Panc1 (cell line): ENCODE results near the gene PIPOX.

Experiments
- CTCF ChIP-seq: fragments of 450-650 bp; IDR thresholded peaks from 2 replicates; pipeline ENCODE4 v1.5.1; 2017; ENCODE audit warnings: mild to moderate bottlenecking
- POLR2AphosphoS5 ChIP-seq: IDR thresholded peaks from 2 replicates; pipeline ENCODE4 v1.6.1; 2012; ENCODE audit warnings: mild to moderate bottlenecking, low read depth, low read length, moderate library complexity
- SIN3A ChIP-seq: IDR thresholded peaks from 2 replicates; pipeline ENCODE4 v1.6.1; 2012; ENCODE audit warnings: low read depth, mild to moderate bottlenecking, low read length, moderate library complexity, borderline replicate concordance; ENCODE audit not compliant: insufficient read depth
- TCF7L2 ChIP-seq: IDR thresholded peaks from 2 replicates; pipeline ENCODE4 v1.6.1; 2011; ENCODE audit warnings: mild to moderate bottlenecking, low read depth, low read length, inconsistent platforms
- TF ChIP-seq, protein P1 (sequence below), 2 experiments: IDR thresholded peaks; 2 replicates each; pipeline ENCODE4 v1.6.1; 2011 to 2012; ENCODE audit warnings: low read depth in 2 of 2, control low read depth in 1 of 2, low read length in 1 of 2, mild to moderate bottlenecking in 1 of 2, moderate library complexity in 1 of 2; ENCODE audit not compliant: insufficient read depth in 1 of 2

DNA sequence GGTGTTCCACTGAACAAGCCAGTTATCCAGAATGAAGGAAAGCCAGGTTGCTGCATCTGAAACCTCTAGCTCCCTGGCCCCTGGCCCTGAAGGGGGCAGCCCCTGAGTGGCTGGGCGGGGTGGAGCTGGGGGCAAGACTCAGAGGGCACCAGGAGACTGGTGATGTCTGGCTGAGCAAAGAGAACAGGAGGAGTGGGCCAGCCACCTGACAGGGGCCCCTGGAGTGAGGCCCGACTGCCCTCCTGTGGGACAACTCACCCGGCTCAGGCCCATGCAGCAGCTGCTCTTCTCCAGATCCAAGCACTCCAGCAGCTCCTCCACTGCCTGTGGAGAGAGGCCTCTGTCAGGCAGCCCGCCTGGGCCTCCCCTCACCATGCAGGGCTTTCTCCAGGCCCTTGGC, 60.4 kb downstream of the PIPOX start:
- TF ChIP-seq CTCF = no peak
- TF ChIP-seq POLR2AphosphoS5 = no peak
- no peak for TF ChIP-seq SIN3A
- TF ChIP-seq, protein P1, sequence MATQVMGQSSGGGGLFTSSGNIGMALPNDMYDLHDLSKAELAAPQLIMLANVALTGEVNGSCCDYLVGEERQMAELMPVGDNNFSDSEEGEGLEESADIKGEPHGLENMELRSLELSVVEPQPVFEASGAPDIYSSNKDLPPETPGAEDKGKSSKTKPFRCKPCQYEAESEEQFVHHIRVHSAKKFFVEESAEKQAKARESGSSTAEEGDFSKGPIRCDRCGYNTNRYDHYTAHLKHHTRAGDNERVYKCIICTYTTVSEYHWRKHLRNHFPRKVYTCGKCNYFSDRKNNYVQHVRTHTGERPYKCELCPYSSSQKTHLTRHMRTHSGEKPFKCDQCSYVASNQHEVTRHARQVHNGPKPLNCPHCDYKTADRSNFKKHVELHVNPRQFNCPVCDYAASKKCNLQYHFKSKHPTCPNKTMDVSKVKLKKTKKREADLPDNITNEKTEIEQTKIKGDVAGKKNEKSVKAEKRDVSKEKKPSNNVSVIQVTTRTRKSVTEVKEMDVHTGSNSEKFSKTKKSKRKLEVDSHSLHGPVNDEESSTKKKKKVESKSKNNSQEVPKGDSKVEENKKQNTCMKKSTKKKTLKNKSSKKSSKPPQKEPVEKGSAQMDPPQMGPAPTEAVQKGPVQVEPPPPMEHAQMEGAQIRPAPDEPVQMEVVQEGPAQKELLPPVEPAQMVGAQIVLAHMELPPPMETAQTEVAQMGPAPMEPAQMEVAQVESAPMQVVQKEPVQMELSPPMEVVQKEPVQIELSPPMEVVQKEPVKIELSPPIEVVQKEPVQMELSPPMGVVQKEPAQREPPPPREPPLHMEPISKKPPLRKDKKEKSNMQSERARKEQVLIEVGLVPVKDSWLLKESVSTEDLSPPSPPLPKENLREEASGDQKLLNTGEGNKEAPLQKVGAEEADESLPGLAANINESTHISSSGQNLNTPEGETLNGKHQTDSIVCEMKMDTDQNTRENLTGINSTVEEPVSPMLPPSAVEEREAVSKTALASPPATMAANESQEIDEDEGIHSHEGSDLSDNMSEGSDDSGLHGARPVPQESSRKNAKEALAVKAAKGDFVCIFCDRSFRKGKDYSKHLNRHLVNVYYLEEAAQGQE (IDR thresholded peaks at IDR 0.05; ENCODE audit: insufficient read depth in 1 of 2, low read depth in 2 of 2, low read length in 1 of 2) = no peak
- TF ChIP-seq TCF7L2 = no peak
